Spleen (tissue), 11 donors: ENCODE data around the gene LIN37. TPM values are rescaled to one million over a fixed set of nuclear protein-coding genes. Genes with fewer than 3 reads are reported as not detected.

Source experiments
- DNase-seq: peaks from one replicate; pipeline ENCODE4 v3.0.0-alpha.2; 2020
- H3K27ac ChIP-seq, 8 donors: fragments of 200-600 bp; sonication (generic) in 7 of 8; 1 replicate in 4 of 8; 2 replicates in 4 of 8; pipeline versions ENCODE4 v1.5.0 to v1.8.0; 2016 to 2021; ENCODE audit warnings: inconsistent platforms in 4 of 8, mild to moderate bottlenecking in 4 of 8, moderate library complexity in 1 of 8
- H3K27me3 ChIP-seq, 7 donors: fragments of 200-600 bp; sonication (generic) in 6 of 7; replicated peaks in 1 of 7; 1 replicate in 4 of 7; 2 replicates in 3 of 7; pipeline versions ENCODE4 v1.5.0 to v1.8.0; 2016 to 2021; ENCODE audit warnings: inconsistent platforms in 3 of 7, mild to moderate bottlenecking in 1 of 7
- H3K36me3 ChIP-seq, 6 donors: fragments of 200-600 bp; sonication (generic) in 5 of 6; 1 replicate in 4 of 6; 2 replicates in 2 of 6; pipeline versions ENCODE4 v1.5.0 to v1.8.0; 2016 to 2021; ENCODE audit warnings: inconsistent platforms in 2 of 6
- H3K4me1 ChIP-seq, 6 donors: fragments of 200-600 bp; sonication (generic) in 5 of 6; 1 replicate in 3 of 6; 2 replicates in 3 of 6; pipeline versions ENCODE4 v1.5.0 to v1.8.0; 2016 to 2021; ENCODE audit warnings: inconsistent platforms in 3 of 6
- H3K4me3 ChIP-seq, 8 donors: fragments of 200-600 bp; sonication (generic) in 7 of 8; 1 replicate in 4 of 8; 2 replicates in 4 of 8; pipeline versions ENCODE4 v1.5.0 to v1.8.0; 2016 to 2021; ENCODE audit warnings: inconsistent platforms in 4 of 8, mild to moderate bottlenecking in 4 of 8, moderate library complexity in 2 of 8
- H3K9me3 ChIP-seq, 8 donors: fragments of 200-600 bp; sonication (generic) in 7 of 8; 1 replicate in 4 of 8; 2 replicates in 4 of 8; pipeline versions ENCODE4 v1.5.0 to v1.8.0; 2016 to 2021; ENCODE audit warnings: inconsistent platforms in 4 of 8
- CTCF ChIP-seq, 11 experiments: fragments of 200-600 bp in 7 of 11; fragments of 450-650 bp in 4 of 11; sonication (generic) in 4 of 11; IDR thresholded peaks in 8 of 11; conservative IDR thresholded peaks in 3 of 11; 1 replicate in 7 of 11; 2 replicates in 4 of 11; pipeline versions ENCODE4 v1.4.0 to v1.8.0; 2016 to 2021; ENCODE audit warnings: antibody characterized with exemption in 11 of 11, inconsistent platforms in 4 of 11, mild to moderate bottlenecking in 1 of 11
- POLR2A ChIP-seq, 3 donors: fragments of 450-650 bp; IDR thresholded peaks; one replicate each; pipeline ENCODE4 v1.5.1; 2017; ENCODE audit warnings: antibody characterized with exemption in 3 of 3, mild to moderate bottlenecking in 1 of 3
- POLR2AphosphoS5 ChIP-seq, 3 donors: sonication (generic); formaldehyde crosslinking; IDR thresholded peaks; one replicate each; pipeline ENCODE4 v1.5.1; 2017; ENCODE audit warnings: antibody characterized with exemption in 3 of 3
- whole genome bisulfite sequencing, 5 donors: extraction: QIAGEN DNeasy Blood & Tissue Kit in 3 of 5; methylation state at CpG; one replicate each; pipeline versions ENCODE4 v1.1.5 to v1.1.7; 2013 to 2018; 5-methylcytosine and 5-hydroxymethylcytosine counted together
- intact Hi-C: fragments of 100-400 bp; cut with DNase I; formaldehyde crosslinking; loops from one replicate; pipeline ENCODE4 v1.15.0; 2023; ENCODE audit warnings: low total_unique reads
- polyA plus RNA-seq, 3 donors: library from polyadenylated mRNA; stranded (reverse); fragments of 200-250 nt; gene quantifications; one replicate each; pipeline ENCODE4 v1.2.1, GENCODE V29; 2013
- total RNA-seq, 7 donors: library from RNA; depleted of rRNA in 3 of 7; stranded (reverse); fragments of >200 nt in 3 of 7; fragmentation: NEBNext Ultra II Directional in 4 of 7; extraction: Animal tissue kit (Norgen Biotek cat#: 25700) in 4 of 7; gene quantifications; one replicate each; pipeline versions ENCODE4 v1.1.0 to v1.2.1, GENCODE V29; 2016 to 2021
- donor health status: healthy with polysubstance abuse.
- donor health status: DM: no; HTN: no; CAD: no; lungs with moderate emphysema.
- donor health status: DM: no; HTN: no; CAD: no.
- donor health status: Bipolar disorder and iron deficiency.
- donor health status: healthy.
- donor health status: DM: no; HTN: no; CAD: no.
- donor health status: DM: yes; HTN: yes; CAD: no.

LIN37 gene
- total and polyA plus RNA-seq, 10 donors = 7.0 to 28.5 (median 14.2) TPM

GRCh38 chr19:35775298-35776101 is 27.1 kb downstream of the LIN37 start, which contains the start of gene ARHGAP33:
TSS of gene ARHGAP33 (plus strand) at chr19:35775564. CDS start at chr19:35775659, 95 bp downstream.
- WGBS, 5 donors = 0 to 1% (median 1%) methylated on average over 54 to 82 of the region's 82 CpGs
- peak; percentile 8 to 66 (median 50) for TF ChIP-seq POLR2AphosphoS5 (IDR thresholded peaks at IDR 0.05)
- no peak for TF ChIP-seq POLR2A (IDR thresholded peaks at IDR 0.05)
- TF ChIP-seq CTCF (IDR thresholded peaks at IDR 0.05 in 8 of 11, conservative IDR thresholded peaks at IDR 0.05 in 3 of 11) = peak in 5 of 11 experiments; percentile 7 to 39 (median 13)
- intact Hi-C loops = no loop called here
- peak; percentile 99 for DNase-seq
- H3K4me1 ChIP-seq = peaks cover 4 to 22% (median 18%) of the 10 kb centered on the region in 6 donors
- H3K9me3 ChIP-seq = no peaks in the 10 kb centered on the region
- peaks cover 0 to 28% (median 7%) of the 10 kb centered on the region in 6 donors for H3K36me3 ChIP-seq
- no peaks in the 10 kb centered on the region for H3K27me3 ChIP-seq
- peak within 1 kb of the TSS; percentile 89 to 100 (median 98) for H3K4me3 ChIP-seq
- peak within 1 kb of the TSS in 5 of 8 donors; percentile 51 to 85 (median 77) for H3K27ac ChIP-seq

GRCh38 chr19:35776102-35776788 is 27.9 kb downstream of the LIN37 start:
- peak overlapping the region; percentile 89 to 100 (median 98) for H3K4me3 ChIP-seq
- intact Hi-C loops = no loop called here
- H3K36me3 ChIP-seq = peaks cover 0 to 35% (median 12%) of the 10 kb centered on the region in 6 donors
- H3K9me3 ChIP-seq = no peaks in the 10 kb centered on the region
- peaks cover 4 to 22% (median 18%) of the 10 kb centered on the region in 6 donors for H3K4me1 ChIP-seq
- peak overlapping the region in 2 of 8 donors; percentile 78 to 85 for H3K27ac ChIP-seq
- no peaks in the 10 kb centered on the region for H3K27me3 ChIP-seq
- DNase-seq = no peak
- TF ChIP-seq CTCF (IDR thresholded peaks at IDR 0.05 in 8 of 11, conservative IDR thresholded peaks at IDR 0.05 in 3 of 11) = no peak
- no peak for TF ChIP-seq POLR2A (IDR thresholded peaks at IDR 0.05)
- 58 to 70% (median 67%) methylated on average over 13 of the region's 13 CpGs for WGBS, 5 donors

- H3K36me3 ChIP-seq = peaks cover 0 to 46% (median 18%) of the 10 kb centered on the region in 6 donors
- no peak overlapping the region for H3K4me3 ChIP-seq
- no peak for DNase-seq
- intact Hi-C loops = no loop called here
- TF ChIP-seq POLR2AphosphoS5 (IDR thresholded peaks at IDR 0.05) = no peak
- TF ChIP-seq POLR2A (IDR thresholded peaks at IDR 0.05) = no peak
- no peak for TF ChIP-seq CTCF (IDR thresholded peaks at IDR 0.05 in 8 of 11, conservative IDR thresholded peaks at IDR 0.05 in 3 of 11)
- 82 to 88% (median 86%) methylated on average over 18 to 19 of the region's 19 CpGs for WGBS, 5 donors
- H3K27ac ChIP-seq = no peak overlapping the region
- peaks cover 4 to 22% (median 18%) of the 10 kb centered on the region in 6 donors for H3K4me1 ChIP-seq
- H3K9me3 ChIP-seq = no peaks in the 10 kb centered on the region
- H3K27me3 ChIP-seq = no peaks in the 10 kb centered on the region
Observed at GRCh38 chr19:35777086-35777841, 28.9 kb downstream of the LIN37 start.
